Panc1 (cell line): ENCODE results near the gene PLEKHG7. TPM values are rescaled to one million over a fixed set of nuclear protein-coding genes. Genes with fewer than 3 reads are reported as not detected.

Source experiments
- ATAC-seq: fragments of 200-7000 bp; cut with Tn5 transposase; 2 replicates; pipeline ENCODE4 v1.9.1; 2020; ENCODE audit warnings: mild to moderate bottlenecking, moderate library complexity
- BruUV-seq: library from RNA; stranded (reverse); fragments of 400-500 nt; replicated peaks from 2 replicates; lab custom pipeline; 2021; lab: Mats Ljungman, UMichigan
- CTCF ChIA-PET: fragments of 300-600 bp; sonication (Branson Sonifier 250); formaldehyde crosslinking; loops from one replicate; lab custom pipeline; 2022; ENCODE audit warnings: antibody characterized with exemption; lab: Charles Lee
- POLR2A ChIA-PET: fragments of 300-600 bp; sonication (Branson Sonifier 250); formaldehyde crosslinking; loops from one replicate; lab custom pipeline; 2022; ENCODE audit warnings: antibody characterized with exemption; lab: Charles Lee
- DNase-seq: peaks from one replicate; pipeline ENCODE4 v3.0.0-alpha.2; 2010; ENCODE audit warnings: low read depth, low spot score
- H3K27ac ChIP-seq: 2 replicates; pipeline ENCODE4 v1.5.1; 2011; ENCODE audit warnings: mild to moderate bottlenecking, low read length, inconsistent platforms
- H3K27me3 ChIP-seq: fragments of 200-500 bp; sonication (Bioruptor generic); 2 replicates; pipeline ENCODE4 v1.6.0; 2014; ENCODE audit warnings: low read length, inconsistent platforms; ENCODE audit not compliant: control insufficient read depth, insufficient read depth
- H3K36me3 ChIP-seq: fragments of 200-500 bp; sonication (Bioruptor generic); 2 replicates; pipeline ENCODE4 v1.5.1; 2014; ENCODE audit warnings: inconsistent platforms, mild to moderate bottlenecking, low read length, moderate library complexity; ENCODE audit not compliant: control insufficient read depth, insufficient read depth
- H3K4me1 ChIP-seq: 2 replicates; pipeline ENCODE4 v1.5.1; 2011; ENCODE audit warnings: inconsistent platforms, mild to moderate bottlenecking, low read length, moderate library complexity; ENCODE audit not compliant: control insufficient read depth, insufficient read depth
- H3K4me3 ChIP-seq, 2 experiments: 2 replicates each; pipeline ENCODE4 v1.5.1; 2011 to 2012; ENCODE audit warnings: low read depth in 2 of 2, low read length in 2 of 2, mild to moderate bottlenecking in 2 of 2, inconsistent platforms in 1 of 2, moderate library complexity in 1 of 2
- H3K9me3 ChIP-seq: fragments of 200-500 bp; sonication (Bioruptor generic); 2 replicates; pipeline ENCODE4 v1.5.1; 2014; ENCODE audit warnings: low read depth, mild to moderate bottlenecking, inconsistent platforms, low read length, moderate library complexity; ENCODE audit not compliant: control insufficient read depth, insufficient read depth
- POLR2AphosphoS5 ChIP-seq: IDR thresholded peaks from 2 replicates; pipeline ENCODE4 v1.6.1; 2012; ENCODE audit warnings: mild to moderate bottlenecking, low read depth, low read length, moderate library complexity
- SIN3A ChIP-seq: IDR thresholded peaks from 2 replicates; pipeline ENCODE4 v1.6.1; 2012; ENCODE audit warnings: low read depth, mild to moderate bottlenecking, low read length, moderate library complexity, borderline replicate concordance; ENCODE audit not compliant: insufficient read depth
- TCF7L2 ChIP-seq: IDR thresholded peaks from 2 replicates; pipeline ENCODE4 v1.6.1; 2011; ENCODE audit warnings: mild to moderate bottlenecking, low read depth, low read length, inconsistent platforms
- in situ Hi-C: cut with HindIII; loops from 2 replicates; pipeline ENCODE4 v1.10.0; 2016; ENCODE audit warnings: low sequenced_read_pairs, low pct_unique_long_range_greater_than_20kb
- intact Hi-C: fragments of 100-400 bp; cut with micrococcal nuclease; formaldehyde crosslinking; loops from one replicate; pipeline ENCODE4 v1.10.0; 2022; ENCODE audit not compliant: unreplicated experiment
- total RNA-seq: library from RNA; stranded (reverse); gene quantifications from one replicate; pipeline ENCODE4 v1.2.1, GENCODE V29; 2021; ENCODE audit not compliant: unreplicated experiment
- TF ChIP-seq, protein P1 (sequence below): fragments of 450-650 bp; IDR thresholded peaks from 2 replicates; pipeline ENCODE4 v1.5.1; 2017; ENCODE audit warnings: mild to moderate bottlenecking
- TF ChIP-seq, protein P2 (sequence below), 2 experiments: IDR thresholded peaks; 2 replicates each; pipeline ENCODE4 v1.6.1; 2011 to 2012; ENCODE audit warnings: low read depth in 2 of 2, control low read depth in 1 of 2, low read length in 1 of 2, mild to moderate bottlenecking in 1 of 2, moderate library complexity in 1 of 2; ENCODE audit not compliant: insufficient read depth in 1 of 2

PLEKHG7 gene
- total RNA-seq, 1 experiment from 2014 or later: not detected

DNA sequence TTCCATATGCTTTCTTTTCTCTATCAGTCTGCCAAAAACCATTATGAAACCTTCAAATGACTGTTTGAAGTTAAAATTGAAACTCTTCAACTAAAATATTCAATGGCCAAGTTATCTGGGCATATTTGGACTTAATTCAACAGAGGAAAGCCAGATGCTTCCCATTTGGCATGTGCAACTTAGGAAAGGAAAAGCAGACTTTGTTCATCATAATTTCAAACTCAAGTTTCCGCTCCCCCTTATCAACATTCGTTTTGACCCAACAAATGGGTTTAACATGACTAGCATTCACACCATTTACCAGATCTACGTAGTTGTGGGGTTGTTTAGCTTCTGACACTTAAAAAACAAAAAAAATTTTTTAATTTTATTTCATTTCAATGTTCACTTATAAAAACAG is 75.7 kb downstream of the PLEKHG7 start:
- H3K27me3 ChIP-seq: no peaks in the 10 kb centered on the region
- no peak for ATAC-seq
- POLR2A ChIA-PET: no interaction called here
- intact Hi-C loops: no loop called here
- no peak overlapping the region for H3K4me3 ChIP-seq
- TF ChIP-seq POLR2AphosphoS5 (no peak), TCF7L2 (no peak), SIN3A (no peak)
- TF ChIP-seq, protein P1, sequence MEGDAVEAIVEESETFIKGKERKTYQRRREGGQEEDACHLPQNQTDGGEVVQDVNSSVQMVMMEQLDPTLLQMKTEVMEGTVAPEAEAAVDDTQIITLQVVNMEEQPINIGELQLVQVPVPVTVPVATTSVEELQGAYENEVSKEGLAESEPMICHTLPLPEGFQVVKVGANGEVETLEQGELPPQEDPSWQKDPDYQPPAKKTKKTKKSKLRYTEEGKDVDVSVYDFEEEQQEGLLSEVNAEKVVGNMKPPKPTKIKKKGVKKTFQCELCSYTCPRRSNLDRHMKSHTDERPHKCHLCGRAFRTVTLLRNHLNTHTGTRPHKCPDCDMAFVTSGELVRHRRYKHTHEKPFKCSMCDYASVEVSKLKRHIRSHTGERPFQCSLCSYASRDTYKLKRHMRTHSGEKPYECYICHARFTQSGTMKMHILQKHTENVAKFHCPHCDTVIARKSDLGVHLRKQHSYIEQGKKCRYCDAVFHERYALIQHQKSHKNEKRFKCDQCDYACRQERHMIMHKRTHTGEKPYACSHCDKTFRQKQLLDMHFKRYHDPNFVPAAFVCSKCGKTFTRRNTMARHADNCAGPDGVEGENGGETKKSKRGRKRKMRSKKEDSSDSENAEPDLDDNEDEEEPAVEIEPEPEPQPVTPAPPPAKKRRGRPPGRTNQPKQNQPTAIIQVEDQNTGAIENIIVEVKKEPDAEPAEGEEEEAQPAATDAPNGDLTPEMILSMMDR: no peak
- TF ChIP-seq, protein P2, sequence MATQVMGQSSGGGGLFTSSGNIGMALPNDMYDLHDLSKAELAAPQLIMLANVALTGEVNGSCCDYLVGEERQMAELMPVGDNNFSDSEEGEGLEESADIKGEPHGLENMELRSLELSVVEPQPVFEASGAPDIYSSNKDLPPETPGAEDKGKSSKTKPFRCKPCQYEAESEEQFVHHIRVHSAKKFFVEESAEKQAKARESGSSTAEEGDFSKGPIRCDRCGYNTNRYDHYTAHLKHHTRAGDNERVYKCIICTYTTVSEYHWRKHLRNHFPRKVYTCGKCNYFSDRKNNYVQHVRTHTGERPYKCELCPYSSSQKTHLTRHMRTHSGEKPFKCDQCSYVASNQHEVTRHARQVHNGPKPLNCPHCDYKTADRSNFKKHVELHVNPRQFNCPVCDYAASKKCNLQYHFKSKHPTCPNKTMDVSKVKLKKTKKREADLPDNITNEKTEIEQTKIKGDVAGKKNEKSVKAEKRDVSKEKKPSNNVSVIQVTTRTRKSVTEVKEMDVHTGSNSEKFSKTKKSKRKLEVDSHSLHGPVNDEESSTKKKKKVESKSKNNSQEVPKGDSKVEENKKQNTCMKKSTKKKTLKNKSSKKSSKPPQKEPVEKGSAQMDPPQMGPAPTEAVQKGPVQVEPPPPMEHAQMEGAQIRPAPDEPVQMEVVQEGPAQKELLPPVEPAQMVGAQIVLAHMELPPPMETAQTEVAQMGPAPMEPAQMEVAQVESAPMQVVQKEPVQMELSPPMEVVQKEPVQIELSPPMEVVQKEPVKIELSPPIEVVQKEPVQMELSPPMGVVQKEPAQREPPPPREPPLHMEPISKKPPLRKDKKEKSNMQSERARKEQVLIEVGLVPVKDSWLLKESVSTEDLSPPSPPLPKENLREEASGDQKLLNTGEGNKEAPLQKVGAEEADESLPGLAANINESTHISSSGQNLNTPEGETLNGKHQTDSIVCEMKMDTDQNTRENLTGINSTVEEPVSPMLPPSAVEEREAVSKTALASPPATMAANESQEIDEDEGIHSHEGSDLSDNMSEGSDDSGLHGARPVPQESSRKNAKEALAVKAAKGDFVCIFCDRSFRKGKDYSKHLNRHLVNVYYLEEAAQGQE (IDR thresholded peaks at IDR 0.05; ENCODE audit: insufficient read depth in 1 of 2, low read depth in 2 of 2, low read length in 1 of 2): no peak
- H3K36me3 ChIP-seq: no peaks in the 10 kb centered on the region; the same call in 1 of the 2 replicates
- H3K9me3 ChIP-seq: no peaks in the 10 kb centered on the region
- no TSS peak for BruUV-seq
- no peak overlapping the region for H3K27ac ChIP-seq
- H3K4me1 ChIP-seq: no peaks in the 10 kb centered on the region
- in situ Hi-C loops: no loop called here
- CTCF ChIA-PET: no interaction called here
- DNase-seq: no peak

DNA sequence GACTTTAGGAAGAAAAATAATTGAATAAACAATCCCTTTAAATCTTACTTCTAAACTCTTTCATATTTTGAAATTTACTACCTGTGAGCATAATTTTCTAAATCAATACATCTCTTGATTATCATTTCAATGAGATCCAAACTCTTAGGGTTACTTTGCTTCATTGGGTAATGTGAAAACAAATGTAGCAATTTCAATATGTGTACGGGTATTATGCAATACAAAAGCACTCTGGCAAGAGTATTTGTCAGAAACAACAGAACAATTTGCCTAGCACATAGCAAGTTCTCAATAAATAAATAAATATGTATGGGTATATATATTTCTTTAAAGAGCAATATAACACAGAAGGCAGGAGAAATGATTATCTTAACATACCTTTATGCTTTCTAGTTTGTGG is 77.1 kb downstream of the PLEKHG7 start:
- TF ChIP-seq, protein P2 (IDR thresholded peaks at IDR 0.05; ENCODE audit: insufficient read depth in 1 of 2, low read depth in 2 of 2, low read length in 1 of 2): no peak
- no peak for TF ChIP-seq POLR2AphosphoS5
- TF ChIP-seq SIN3A: no peak
- intact Hi-C loops: loop anchor here (10.0 kb wide), 1 partner anchor 205 kb away; no protein-coding TSS in a partner anchor
- Histone ChIP-seq H3K9me3 (no peaks in the 10 kb centered on the region), H3K27me3 (no peaks in the 10 kb centered on the region), H3K27ac (no peak overlapping the region), H3K36me3 (no peaks in the 10 kb centered on the region; the same call in 1 of the 2 replicates), H3K4me1 (no peaks in the 10 kb centered on the region), H3K4me3 (no peak overlapping the region)
- DNase-seq (no peak), ATAC-seq (no peak)
- CTCF ChIA-PET: no interaction called here
- no TSS peak for BruUV-seq
- in situ Hi-C loops: no loop called here
- POLR2A ChIA-PET: no interaction called here
